WTC11 (cell line): ENCODE data around the gene P2RY10. TPM values are rescaled to one million over a fixed set of nuclear protein-coding genes. Genes with fewer than 3 reads are reported as not detected.

Source experiments
- ATAC-seq: fragments of 200-7000 bp; cut with Tn5 transposase; 2 replicates; pipeline ENCODE4 v1.10.0; 2021; ENCODE audit warnings: mild to moderate bottlenecking, moderate library complexity
- CTCF ChIA-PET: fragments of 300-600 bp; sonication (Branson Sonifier 250); formaldehyde crosslinking; loops from one replicate; lab custom pipeline; 2021; ENCODE audit warnings: antibody characterized with exemption; lab: Charles Lee
- POLR2A ChIA-PET: fragments of 350-600 bp; sonication (Branson Sonifier 250); formaldehyde crosslinking; loops from one replicate; lab custom pipeline; 2021; ENCODE audit warnings: antibody characterized with exemption; lab: Charles Lee
- DNase-seq: peaks from one replicate; pipeline ENCODE4 v3.0.0; 2021; ENCODE audit warnings: low spot score
- H3K27ac Mint-ChIP-seq: 2 replicates; pipeline ENCODE4 v1.8.0; 2021; ENCODE audit warnings: mixed read lengths
- H3K27me3 Mint-ChIP-seq: 2 replicates; pipeline ENCODE4 v1.8.0; 2021; ENCODE audit warnings: low read depth, mild to moderate bottlenecking, moderate library complexity, mixed read lengths
- H3K36me3 Mint-ChIP-seq: 2 replicates; pipeline ENCODE4 v1.8.0; 2021; ENCODE audit warnings: mixed read lengths
- H3K4me1 Mint-ChIP-seq: 2 replicates; pipeline ENCODE4 v1.8.0; 2022; ENCODE audit warnings: mixed read lengths
- H3K4me3 Mint-ChIP-seq: 2 replicates; pipeline ENCODE4 v1.8.0; 2021; ENCODE audit warnings: mild to moderate bottlenecking, moderate library complexity, mixed read lengths
- H3K9me3 Mint-ChIP-seq: 2 replicates; pipeline ENCODE4 v1.8.0; 2021; ENCODE audit warnings: mixed read lengths
- EMX1 ChIP-seq: fragments of 250-450 bp; sonication (Bioruptor Pico); IDR thresholded peaks from 2 replicates; pipeline ENCODE4 v1.8.0; 2021; ENCODE audit warnings: mild to moderate bottlenecking
- GRHL2 ChIP-seq: fragments of 250-450 bp; sonication (Bioruptor Pico); IDR thresholded peaks from 2 replicates; pipeline ENCODE4 v1.8.0; 2022; ENCODE audit warnings: mild to moderate bottlenecking, moderate library complexity; ENCODE audit not compliant: insufficient replicate concordance, severe bottlenecking
- ZBTB21 ChIP-seq: sonication (generic); formaldehyde crosslinking; IDR thresholded peaks from 2 replicates; pipeline ENCODE4 v1.8.1; 2023; ENCODE audit warnings: mild to moderate bottlenecking, missing genetic modification reagents, borderline replicate concordance
- total RNA-seq: library from RNA; stranded (reverse); gene quantifications from 3 replicates; pipeline ENCODE4 v1.2.3, GENCODE V29; 2021
- TF ChIP-seq, protein P1 (sequence below): fragments of 200-600 bp; IDR thresholded peaks from 2 replicates; pipeline ENCODE4 v1.8.0; 2022; ENCODE audit warnings: antibody characterized with exemption
- TF ChIP-seq, protein P2 (sequence below): sonication (generic); formaldehyde crosslinking; IDR thresholded peaks from 2 replicates; pipeline ENCODE4 v1.8.0; 2022; ENCODE audit warnings: mild to moderate bottlenecking, missing genetic modification reagents
- TF ChIP-seq, protein P3 (sequence below): sonication (generic); formaldehyde crosslinking; IDR thresholded peaks from 2 replicates; pipeline ENCODE4 v1.8.1; 2023; ENCODE audit warnings: mild to moderate bottlenecking, missing genetic modification reagents
- TF ChIP-seq, protein P4 (sequence below): sonication (generic); formaldehyde crosslinking; IDR thresholded peaks from 2 replicates; pipeline ENCODE4 v1.8.0; 2022; ENCODE audit warnings: mild to moderate bottlenecking, missing genetic modification reagents
- TF ChIP-seq, protein P5 (sequence below): fragments of 250-450 bp; sonication (Bioruptor Pico); conservative IDR thresholded peaks from 2 replicates; pipeline ENCODE4 v1.9.0; 2021; ENCODE audit warnings: mild to moderate bottlenecking
- TF ChIP-seq, protein P6 (sequence below): fragments of 250-450 bp; sonication (Bioruptor Pico); IDR thresholded peaks from 2 replicates; pipeline ENCODE4 v2.1.2; 2022; ENCODE audit warnings: mild to moderate bottlenecking, moderate library complexity
- TF ChIP-seq, protein P7 (sequence below): sonication (generic); formaldehyde crosslinking; IDR thresholded peaks from 2 replicates; pipeline ENCODE4 v1.8.0; 2023; ENCODE audit warnings: mild to moderate bottlenecking, missing genetic modification reagents
- TF ChIP-seq, protein P8 (sequence below): fragments of 250-450 bp; sonication (Bioruptor Pico); IDR thresholded peaks from 2 replicates; pipeline ENCODE4 v1.9.0; 2021; ENCODE audit warnings: mild to moderate bottlenecking

The P2RY10 gene
- total RNA-seq, 1 experiment from 2014 or later: not detected

DNA sequence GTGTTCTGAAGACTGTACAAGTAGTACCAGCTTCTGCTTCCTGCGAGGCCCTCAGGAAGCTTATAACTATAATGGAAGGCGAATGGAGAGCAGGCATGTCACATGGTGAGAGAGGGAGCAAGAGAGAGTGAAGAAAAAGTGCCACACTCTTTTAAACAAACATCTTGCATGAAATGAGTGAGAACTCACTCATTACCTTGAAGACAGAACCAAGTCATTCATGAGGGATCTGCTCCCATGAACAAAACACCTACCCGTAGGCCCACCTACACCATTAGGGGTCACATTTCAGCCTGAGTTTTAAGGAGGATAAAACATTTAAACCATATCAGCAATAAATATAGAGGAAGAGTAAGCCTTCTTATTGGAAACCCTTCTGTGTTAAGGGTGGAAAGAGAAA, 19.4 kb downstream of the P2RY10 start (continued):
- TF ChIP-seq, protein P1, sequence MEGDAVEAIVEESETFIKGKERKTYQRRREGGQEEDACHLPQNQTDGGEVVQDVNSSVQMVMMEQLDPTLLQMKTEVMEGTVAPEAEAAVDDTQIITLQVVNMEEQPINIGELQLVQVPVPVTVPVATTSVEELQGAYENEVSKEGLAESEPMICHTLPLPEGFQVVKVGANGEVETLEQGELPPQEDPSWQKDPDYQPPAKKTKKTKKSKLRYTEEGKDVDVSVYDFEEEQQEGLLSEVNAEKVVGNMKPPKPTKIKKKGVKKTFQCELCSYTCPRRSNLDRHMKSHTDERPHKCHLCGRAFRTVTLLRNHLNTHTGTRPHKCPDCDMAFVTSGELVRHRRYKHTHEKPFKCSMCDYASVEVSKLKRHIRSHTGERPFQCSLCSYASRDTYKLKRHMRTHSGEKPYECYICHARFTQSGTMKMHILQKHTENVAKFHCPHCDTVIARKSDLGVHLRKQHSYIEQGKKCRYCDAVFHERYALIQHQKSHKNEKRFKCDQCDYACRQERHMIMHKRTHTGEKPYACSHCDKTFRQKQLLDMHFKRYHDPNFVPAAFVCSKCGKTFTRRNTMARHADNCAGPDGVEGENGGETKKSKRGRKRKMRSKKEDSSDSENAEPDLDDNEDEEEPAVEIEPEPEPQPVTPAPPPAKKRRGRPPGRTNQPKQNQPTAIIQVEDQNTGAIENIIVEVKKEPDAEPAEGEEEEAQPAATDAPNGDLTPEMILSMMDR: no peak
- TF ChIP-seq, protein P2, sequence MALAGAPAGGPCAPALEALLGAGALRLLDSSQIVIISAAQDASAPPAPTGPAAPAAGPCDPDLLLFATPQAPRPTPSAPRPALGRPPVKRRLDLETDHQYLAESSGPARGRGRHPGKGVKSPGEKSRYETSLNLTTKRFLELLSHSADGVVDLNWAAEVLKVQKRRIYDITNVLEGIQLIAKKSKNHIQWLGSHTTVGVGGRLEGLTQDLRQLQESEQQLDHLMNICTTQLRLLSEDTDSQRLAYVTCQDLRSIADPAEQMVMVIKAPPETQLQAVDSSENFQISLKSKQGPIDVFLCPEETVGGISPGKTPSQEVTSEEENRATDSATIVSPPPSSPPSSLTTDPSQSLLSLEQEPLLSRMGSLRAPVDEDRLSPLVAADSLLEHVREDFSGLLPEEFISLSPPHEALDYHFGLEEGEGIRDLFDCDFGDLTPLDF (CRISPR knock-in tag): no peak
- TF ChIP-seq, all 79 proteins: peak for 0

DNA sequence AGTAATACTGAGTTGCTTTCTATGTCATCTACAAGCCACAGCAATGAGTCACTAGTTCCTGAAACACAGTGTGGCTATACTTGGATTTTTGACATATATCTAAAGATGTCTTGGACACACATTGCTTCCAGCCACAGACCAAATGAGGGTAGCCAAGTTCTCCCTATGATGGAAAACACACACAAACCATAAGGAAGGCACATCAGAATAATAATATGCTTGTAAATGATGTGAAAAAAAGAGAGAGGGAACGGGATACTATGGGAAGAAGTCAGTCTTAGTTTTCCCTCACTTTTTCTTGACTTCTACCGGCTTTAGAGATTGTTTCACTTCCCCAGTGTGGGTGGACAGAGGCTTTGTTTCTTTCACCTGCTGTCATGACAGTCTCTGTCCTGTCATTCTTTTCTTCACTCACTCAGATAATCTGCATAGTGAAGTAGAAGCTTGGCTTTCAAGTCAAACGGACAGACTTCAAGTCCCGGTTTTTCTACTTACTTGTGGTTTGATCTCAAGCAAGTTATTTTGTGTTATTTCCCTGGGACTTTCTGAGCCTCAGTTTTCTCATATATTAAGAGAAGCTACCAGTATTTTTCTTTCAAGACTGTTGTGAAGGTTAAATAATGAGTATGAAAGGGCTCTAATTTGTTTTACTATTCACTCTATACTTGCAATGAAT, 34.7 kb downstream of the P2RY10 start:
- DNase-seq: no peak
- ATAC-seq: no peak
- no peaks in the 10 kb centered on the region for H3K9me3 Mint-ChIP-seq
- H3K36me3 Mint-ChIP-seq: no peaks in the 10 kb centered on the region
- H3K4me3 Mint-ChIP-seq: no peak overlapping the region
- ChIA-PET CTCF (no interaction called here), POLR2A (no interaction called here)
- no peak overlapping the region for H3K27ac Mint-ChIP-seq
- TF ChIP-seq, protein P3, sequence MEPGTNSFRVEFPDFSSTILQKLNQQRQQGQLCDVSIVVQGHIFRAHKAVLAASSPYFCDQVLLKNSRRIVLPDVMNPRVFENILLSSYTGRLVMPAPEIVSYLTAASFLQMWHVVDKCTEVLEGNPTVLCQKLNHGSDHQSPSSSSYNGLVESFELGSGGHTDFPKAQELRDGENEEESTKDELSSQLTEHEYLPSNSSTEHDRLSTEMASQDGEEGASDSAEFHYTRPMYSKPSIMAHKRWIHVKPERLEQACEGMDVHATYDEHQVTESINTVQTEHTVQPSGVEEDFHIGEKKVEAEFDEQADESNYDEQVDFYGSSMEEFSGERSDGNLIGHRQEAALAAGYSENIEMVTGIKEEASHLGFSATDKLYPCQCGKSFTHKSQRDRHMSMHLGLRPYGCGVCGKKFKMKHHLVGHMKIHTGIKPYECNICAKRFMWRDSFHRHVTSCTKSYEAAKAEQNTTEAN (CRISPR knock-in tag): no peak
- TF ChIP-seq, protein P4, sequence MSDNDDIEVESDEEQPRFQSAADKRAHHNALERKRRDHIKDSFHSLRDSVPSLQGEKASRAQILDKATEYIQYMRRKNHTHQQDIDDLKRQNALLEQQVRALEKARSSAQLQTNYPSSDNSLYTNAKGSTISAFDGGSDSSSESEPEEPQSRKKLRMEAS: no peak
- TF ChIP-seq EMX1 (no peak), ZBTB21 (no peak), GRHL2 (no peak)
- TF ChIP-seq, protein P5, sequence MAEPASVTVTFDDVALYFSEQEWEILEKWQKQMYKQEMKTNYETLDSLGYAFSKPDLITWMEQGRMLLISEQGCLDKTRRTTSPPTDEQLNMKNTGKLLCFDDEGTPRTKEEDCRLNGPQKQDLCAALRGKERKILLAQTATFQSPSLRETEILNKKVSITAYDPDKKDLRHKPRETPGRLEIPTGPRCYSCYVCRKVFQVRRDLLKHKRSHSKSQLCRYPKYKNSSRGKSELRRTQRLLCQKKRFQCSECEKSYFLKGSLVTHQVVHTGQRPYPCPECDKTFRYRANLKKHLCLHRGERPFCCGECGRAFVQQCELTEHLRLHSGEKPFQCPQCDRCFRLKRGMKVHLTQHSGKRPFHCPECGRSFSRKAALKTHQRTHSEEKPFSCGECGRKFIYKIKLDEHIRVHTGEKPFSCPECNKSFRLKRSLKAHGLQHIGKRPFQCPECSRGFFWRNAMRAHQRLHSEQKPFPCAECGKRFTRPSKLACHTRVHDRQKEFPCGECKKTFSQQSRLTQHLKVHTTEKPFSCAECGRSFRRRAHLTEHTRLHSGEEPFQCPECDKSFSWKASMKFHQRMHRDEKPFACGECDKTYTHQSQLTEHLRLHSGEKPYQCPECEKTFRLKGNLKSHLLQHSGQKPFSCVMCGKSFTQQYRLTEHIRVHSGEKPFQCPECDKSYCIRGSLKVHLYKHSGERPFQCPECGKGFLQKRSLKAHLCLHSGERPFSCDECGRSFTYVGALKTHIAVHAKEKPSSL (CRISPR knock-in tag): no peak
- TF ChIP-seq, protein P6, sequence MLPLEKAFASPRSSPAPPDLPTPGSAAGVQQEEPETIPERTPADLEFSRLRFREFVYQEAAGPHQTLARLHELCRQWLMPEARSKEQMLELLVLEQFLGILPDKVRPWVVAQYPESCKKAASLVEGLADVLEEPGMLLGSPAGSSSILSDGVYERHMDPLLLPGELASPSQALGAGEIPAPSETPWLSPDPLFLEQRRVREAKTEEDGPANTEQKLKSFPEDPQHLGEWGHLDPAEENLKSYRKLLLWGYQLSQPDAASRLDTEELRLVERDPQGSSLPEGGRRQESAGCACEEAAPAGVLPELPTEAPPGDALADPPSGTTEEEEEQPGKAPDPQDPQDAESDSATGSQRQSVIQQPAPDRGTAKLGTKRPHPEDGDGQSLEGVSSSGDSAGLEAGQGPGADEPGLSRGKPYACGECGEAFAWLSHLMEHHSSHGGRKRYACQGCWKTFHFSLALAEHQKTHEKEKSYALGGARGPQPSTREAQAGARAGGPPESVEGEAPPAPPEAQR (CRISPR knock-in tag): no peak
- TF ChIP-seq, protein P7, sequence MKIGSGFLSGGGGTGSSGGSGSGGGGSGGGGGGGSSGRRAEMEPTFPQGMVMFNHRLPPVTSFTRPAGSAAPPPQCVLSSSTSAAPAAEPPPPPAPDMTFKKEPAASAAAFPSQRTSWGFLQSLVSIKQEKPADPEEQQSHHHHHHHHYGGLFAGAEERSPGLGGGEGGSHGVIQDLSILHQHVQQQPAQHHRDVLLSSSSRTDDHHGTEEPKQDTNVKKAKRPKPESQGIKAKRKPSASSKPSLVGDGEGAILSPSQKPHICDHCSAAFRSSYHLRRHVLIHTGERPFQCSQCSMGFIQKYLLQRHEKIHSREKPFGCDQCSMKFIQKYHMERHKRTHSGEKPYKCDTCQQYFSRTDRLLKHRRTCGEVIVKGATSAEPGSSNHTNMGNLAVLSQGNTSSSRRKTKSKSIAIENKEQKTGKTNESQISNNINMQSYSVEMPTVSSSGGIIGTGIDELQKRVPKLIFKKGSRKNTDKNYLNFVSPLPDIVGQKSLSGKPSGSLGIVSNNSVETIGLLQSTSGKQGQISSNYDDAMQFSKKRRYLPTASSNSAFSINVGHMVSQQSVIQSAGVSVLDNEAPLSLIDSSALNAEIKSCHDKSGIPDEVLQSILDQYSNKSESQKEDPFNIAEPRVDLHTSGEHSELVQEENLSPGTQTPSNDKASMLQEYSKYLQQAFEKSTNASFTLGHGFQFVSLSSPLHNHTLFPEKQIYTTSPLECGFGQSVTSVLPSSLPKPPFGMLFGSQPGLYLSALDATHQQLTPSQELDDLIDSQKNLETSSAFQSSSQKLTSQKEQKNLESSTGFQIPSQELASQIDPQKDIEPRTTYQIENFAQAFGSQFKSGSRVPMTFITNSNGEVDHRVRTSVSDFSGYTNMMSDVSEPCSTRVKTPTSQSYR (CRISPR knock-in tag): no peak
- TF ChIP-seq, protein P8, sequence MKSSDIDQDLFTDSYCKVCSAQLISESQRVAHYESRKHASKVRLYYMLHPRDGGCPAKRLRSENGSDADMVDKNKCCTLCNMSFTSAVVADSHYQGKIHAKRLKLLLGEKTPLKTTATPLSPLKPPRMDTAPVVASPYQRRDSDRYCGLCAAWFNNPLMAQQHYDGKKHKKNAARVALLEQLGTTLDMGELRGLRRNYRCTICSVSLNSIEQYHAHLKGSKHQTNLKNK (CRISPR knock-in tag): no peak
- H3K4me1 Mint-ChIP-seq: peaks cover 8% of the 10 kb centered on the region
- H3K27me3 Mint-ChIP-seq: no peaks in the 10 kb centered on the region
